ENCODE results near the gene MYBPHL.

GRCh38 chr1:109354929-109355328, 48.1 kb upstream of the MYBPHL start:
- TF ChIP-seq POLR2A (IDR thresholded peaks at IDR 0.05), result no peak
- TF ChIP-seq CTCF (IDR thresholded peaks at IDR 0.05 in 4 of 5, conservative IDR thresholded peaks at IDR 0.05 in 1 of 5), result no peak
